Endothelial cell of umbilical vein (primary cell): ENCODE measurements around the gene BSND. TPM values are rescaled to one million over a fixed set of nuclear protein-coding genes. Genes with fewer than 3 reads are reported as not detected.
"Not testable (repeated sequence)": the region's sequence is repeated elsewhere in the genome, so short reads cannot be mapped to it uniquely, and the experiment has no call there.

Source experiments
- BruUV-seq: library from RNA; stranded (reverse); fragments of 400-500 nt; replicated peaks from 2 replicates; lab custom pipeline; 2021; lab: Mats Ljungman, UMichigan
- CTCF ChIA-PET: fragments of 300-600, 350-600 bp; sonication (Branson Sonifier 250); formaldehyde crosslinking; loops from one replicate; lab custom pipeline; 2021; ENCODE audit warnings: antibody characterized with exemption, inconsistent platforms; lab: Charles Lee
- POLR2A ChIA-PET: fragments of 300-600, 350-600 bp; sonication (Branson Sonifier 250); formaldehyde crosslinking; loops from one replicate; lab custom pipeline; 2021; ENCODE audit warnings: antibody characterized with exemption, inconsistent platforms; lab: Charles Lee
- DNase-seq: peaks from one replicate; pipeline ENCODE4 v3.0.0-alpha.2; 2011; ENCODE audit warnings: low read depth, low spot score
- FAIRE-seq: peaks from 2 replicates; lab custom pipeline; 2011; peaks lifted over from hg19 to GRCh38; lab: Jason Lieb, UNC
- H2AFZ ChIP-seq: 2 replicates; pipeline ENCODE4 v1.6.0; 2012; ENCODE audit warnings: low read depth, low read length, control low read depth, inconsistent platforms
- H3K27ac ChIP-seq: 2 replicates; pipeline ENCODE4 v1.5.1; 2011; ENCODE audit warnings: low read depth, mild to moderate bottlenecking, control low read depth, low read length, moderate library complexity; ENCODE audit not compliant: insufficient read depth
- H3K27me3 ChIP-seq, 2 experiments: 2 replicates each; pipeline versions ENCODE4 v1.6.0 to v1.6.1; 2011; ENCODE audit warnings: low read length in 2 of 2, mixed read lengths in 1 of 2; ENCODE audit not compliant: control insufficient read depth in 2 of 2, insufficient read depth in 2 of 2
- H3K36me3 ChIP-seq, 2 experiments: 2 replicates in 1 of 2; 3 replicates in 1 of 2; pipeline ENCODE4 v1.5.1; 2011; ENCODE audit warnings: low read length in 2 of 2, mild to moderate bottlenecking in 1 of 2, moderate library complexity in 1 of 2; ENCODE audit not compliant: control insufficient read depth in 2 of 2, insufficient read depth in 2 of 2; ENCODE audit errors: extremely low read depth in 1 of 2
- H3K4me1 ChIP-seq: 3 replicates; pipeline ENCODE4 v1.5.1; 2011; ENCODE audit warnings: mild to moderate bottlenecking, low read length; ENCODE audit not compliant: control insufficient read depth, insufficient read depth; ENCODE audit errors: extremely low read depth
- H3K4me2 ChIP-seq: 2 replicates; pipeline ENCODE4 v1.6.1; 2011; ENCODE audit warnings: low read length, control low read depth, mixed read lengths; ENCODE audit not compliant: insufficient read depth
- H3K4me3 ChIP-seq, 3 experiments: fragments of 200-600 bp in 1 of 3; sonication (generic), shearing (Covaris generic) in 1 of 3; replicated peaks in 1 of 3; 2 replicates each; pipeline ENCODE4 v1.5.1; 2011 to 2016; ENCODE audit warnings: control low read depth in 3 of 3, low read length in 3 of 3, mild to moderate bottlenecking in 2 of 3, inconsistent platforms in 1 of 3, low read depth in 1 of 3, moderate library complexity in 1 of 3; ENCODE audit not compliant: insufficient read depth in 1 of 3
- H3K79me2 ChIP-seq: 2 replicates; pipeline ENCODE4 v1.6.0; 2012; ENCODE audit warnings: low read length, inconsistent platforms; ENCODE audit not compliant: control insufficient read depth, insufficient read depth
- H3K9ac ChIP-seq: replicated peaks from 2 replicates; pipeline ENCODE3; 2011; ENCODE audit warnings: low read length, control low read depth; ENCODE audit not compliant: insufficient read depth; ENCODE audit errors: extremely low read depth
- H3K9me1 ChIP-seq: replicated peaks from 3 replicates; pipeline ENCODE4 v1.6.0; 2011; ENCODE audit warnings: mild to moderate bottlenecking, low read length; ENCODE audit not compliant: control insufficient read depth, insufficient read depth; ENCODE audit errors: extremely low read depth
- H3K9me3 ChIP-seq: replicated peaks from 2 replicates; pipeline ENCODE4 v1.5.1; 2012; ENCODE audit warnings: low read length, inconsistent platforms; ENCODE audit not compliant: control insufficient read depth, insufficient read depth
- H4K20me1 ChIP-seq: replicated peaks from 2 replicates; pipeline ENCODE3; 2011; ENCODE audit warnings: mild to moderate bottlenecking, low read length; ENCODE audit not compliant: control insufficient read depth, insufficient read depth; ENCODE audit errors: extremely low read depth
- EZH2 ChIP-seq: IDR thresholded peaks from 2 replicates; pipeline ENCODE4 v1.6.1; 2012; ENCODE audit warnings: borderline replicate concordance, low read depth, mild to moderate bottlenecking, moderate library complexity, low read length, inconsistent platforms; ENCODE audit not compliant: severe bottlenecking
- FOS ChIP-seq: IDR thresholded peaks from 2 replicates; pipeline ENCODE4 v1.6.1; 2011; ENCODE audit warnings: mild to moderate bottlenecking, low read length, moderate library complexity, borderline replicate concordance; ENCODE audit not compliant: insufficient read depth
- GATA2 ChIP-seq: IDR thresholded peaks from 2 replicates; pipeline ENCODE4 v1.7.0; 2011; ENCODE audit warnings: low read depth, mild to moderate bottlenecking, moderate library complexity, mixed read lengths, low read length; ENCODE audit not compliant: insufficient read length, insufficient read depth
- dilution Hi-C: fragments of 300-500 bp; cut with MboI; formaldehyde crosslinking; loops from one replicate; pipeline ENCODE4 v1.15.0; 2019; ENCODE audit warnings: low sequenced_read_pairs; ENCODE audit not compliant: extremely low pct_ligation_motif_present
- intact Hi-C: fragments of 100-400 bp; cut with micrococcal nuclease; formaldehyde crosslinking; loops from one replicate; pipeline ENCODE4 v1.10.0; 2022
- polyA plus RNA-seq, 4 experiments: library from polyadenylated mRNA; depleted of rRNA in 3 of 4; stranded (reverse) in 3 of 4; unstranded in 1 of 4; fragments of >200 nt; gene quantifications; 2 replicates each; pipeline versions ENCODE4 v1.2.1 to v1.2.3, GENCODE V29; 2011 to 2012; ENCODE audit warnings: missing spikeins in 1 of 4
- total RNA-seq: library from RNA; stranded (reverse); gene quantifications from 2 replicates; pipeline ENCODE4 v1.2.3, GENCODE V29; 2021
- TF ChIP-seq, protein P1 (sequence below), 2 donors: IDR thresholded peaks; 1 replicate in 1 of 2; 2 replicates in 1 of 2; pipeline ENCODE4 v1.5.1; 2011; ENCODE audit warnings: low read length in 2 of 2, mild to moderate bottlenecking in 2 of 2, moderate library complexity in 2 of 2, control low read depth in 1 of 2, inconsistent platforms in 1 of 2, low read depth in 1 of 2; ENCODE audit not compliant: insufficient read depth in 1 of 2; ENCODE audit errors: extremely low read depth in 1 of 2

Gene BSND
- total and polyA plus RNA-seq, 2 donors (not counting 3 experiments of a cell fraction or from before 2014, with no cell fraction given), result not detected

- intact Hi-C loops, result loop anchor here (1.0 to 10.0 kb wide), 6 partner anchors 26 to 1563 kb away; partner anchors contain the start of gene DHCR24
Measured at GRCh38 chr1:55021942-55022546, 23.3 kb downstream of the BSND start.

GRCh38 chr1:55024163-55024562 is 25.4 kb downstream of the BSND start:
- H2AFZ ChIP-seq, H3K4me1 ChIP-seq, H3K36me3 ChIP-seq, dilution Hi-C loops, H3K27me3 ChIP-seq, CTCF ChIA-PET, H4K20me1 ChIP-seq, H3K9me3 ChIP-seq, DNase-seq, H3K4me3 ChIP-seq, H3K9me1 ChIP-seq, H3K9ac ChIP-seq, POLR2A ChIA-PET, H3K79me2 ChIP-seq, FAIRE-seq, H3K27ac ChIP-seq, BruUV-seq, H3K4me2 ChIP-seq: not testable (repeated sequence)
- intact Hi-C loops, result loop anchor here (10.0 kb wide), 1 partner anchor 1561 kb away; no protein-coding TSS in a partner anchor

More at GRCh38 chr1:55021942-55022546, 23.3 kb downstream of the BSND start:
- CTCF ChIA-PET, result interaction anchor here (0.7 to 9.7 kb wide), 29 partner anchors 8 to 457 kb away, joined by 3 to 587 read pairs (median 5); partner anchors contain the start of genes BSND and DHCR24
- FAIRE-seq (peak; percentile 84), DNase-seq (peak; percentile 72)
- Histone ChIP-seq H3K79me2 (no peaks in the 10 kb centered on the region), H2AFZ (peak overlapping the region; percentile 33), H3K36me3 (no peaks in the 10 kb centered on the region), H3K27ac (no peak overlapping the region), H3K4me3 (no peak overlapping the region), H3K27me3 (peaks cover 0 to 2% of the 10 kb centered on the region in 2 experiments), H3K9me3 (no peaks in the 10 kb centered on the region), H3K4me2 (no peak overlapping the region), H3K9me1 (no peaks in the 10 kb centered on the region), H4K20me1 (no peaks in the 10 kb centered on the region), H3K4me1 (no peaks in the 10 kb centered on the region), H3K9ac (no peak overlapping the region)
- TF ChIP-seq GATA2 (no peak), EZH2 (no peak), FOS (no peak)
- TF ChIP-seq, protein P1, sequence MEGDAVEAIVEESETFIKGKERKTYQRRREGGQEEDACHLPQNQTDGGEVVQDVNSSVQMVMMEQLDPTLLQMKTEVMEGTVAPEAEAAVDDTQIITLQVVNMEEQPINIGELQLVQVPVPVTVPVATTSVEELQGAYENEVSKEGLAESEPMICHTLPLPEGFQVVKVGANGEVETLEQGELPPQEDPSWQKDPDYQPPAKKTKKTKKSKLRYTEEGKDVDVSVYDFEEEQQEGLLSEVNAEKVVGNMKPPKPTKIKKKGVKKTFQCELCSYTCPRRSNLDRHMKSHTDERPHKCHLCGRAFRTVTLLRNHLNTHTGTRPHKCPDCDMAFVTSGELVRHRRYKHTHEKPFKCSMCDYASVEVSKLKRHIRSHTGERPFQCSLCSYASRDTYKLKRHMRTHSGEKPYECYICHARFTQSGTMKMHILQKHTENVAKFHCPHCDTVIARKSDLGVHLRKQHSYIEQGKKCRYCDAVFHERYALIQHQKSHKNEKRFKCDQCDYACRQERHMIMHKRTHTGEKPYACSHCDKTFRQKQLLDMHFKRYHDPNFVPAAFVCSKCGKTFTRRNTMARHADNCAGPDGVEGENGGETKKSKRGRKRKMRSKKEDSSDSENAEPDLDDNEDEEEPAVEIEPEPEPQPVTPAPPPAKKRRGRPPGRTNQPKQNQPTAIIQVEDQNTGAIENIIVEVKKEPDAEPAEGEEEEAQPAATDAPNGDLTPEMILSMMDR (IDR thresholded peaks at IDR 0.05; ENCODE audit: extremely low read depth in 1 of 2, insufficient read depth in 1 of 2, low read depth in 1 of 2, low read length in 2 of 2), result peak; percentile 94 to 98
- dilution Hi-C loops, result no loop called here
- POLR2A ChIA-PET, result interaction anchor here (1.1 kb wide), 2 partner anchors 71 to 77 kb away, joined by 3 to 5 read pairs; no protein-coding TSS in a partner anchor
- no TSS peak for BruUV-seq

DNA sequence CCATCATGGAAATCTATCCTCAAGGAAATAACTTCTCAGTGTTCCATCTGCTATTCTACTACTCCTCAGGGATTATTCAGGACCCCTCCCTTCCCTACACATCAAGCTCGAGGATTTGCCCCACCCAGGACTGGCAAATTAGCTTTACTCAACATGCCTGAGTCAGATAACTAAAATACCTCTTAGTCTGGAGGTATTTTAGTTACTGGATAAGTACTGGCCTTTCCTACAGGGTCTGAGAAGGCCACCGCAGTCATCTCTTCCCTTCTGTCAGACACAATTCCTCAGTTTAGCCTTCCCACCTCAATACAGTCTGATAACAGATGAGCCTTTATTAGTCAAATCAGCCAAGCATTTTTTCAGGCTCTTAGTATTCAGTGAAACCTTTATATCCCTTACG is 27.9 kb downstream of the BSND start:
- BruUV-seq, H3K9ac ChIP-seq, H3K27ac ChIP-seq, H3K9me3 ChIP-seq, H4K20me1 ChIP-seq, H3K4me3 ChIP-seq, H3K27me3 ChIP-seq, dilution Hi-C loops, POLR2A ChIA-PET, H3K36me3 ChIP-seq, H3K4me2 ChIP-seq, CTCF ChIA-PET, FAIRE-seq, H3K9me1 ChIP-seq, DNase-seq, H3K79me2 ChIP-seq, H3K4me1 ChIP-seq, H2AFZ ChIP-seq: not testable (repeated sequence)
- intact Hi-C loops, result loop anchor here (10.0 kb wide), 1 partner anchor 1558 kb away; no protein-coding TSS in a partner anchor
